ENCODE measurements around the gene RBP5. TPM values are rescaled to one million over a fixed set of nuclear protein-coding genes. Genes with fewer than 3 reads are reported as not detected.

Gene RBP5
- 1 to 10 TPM in 2 of 4 donors, not detected in 2; 2.8 to 4.5 TPM for total RNA-seq

- Histone ChIP-seq H3K27ac (peak within 1 kb of the TSS; percentile 50 to 86 (median 69)), H3K4me3 (replicated peaks in 1 of 3) (peak within 1 kb of the TSS; percentile 29 to 68 (median 67)), H3K36me3 (peaks cover 0 to 4% of the 10 kb centered on the region in 2 donors), H3K4me1 (peaks cover 14 to 17% of the 10 kb centered on the region in 2 donors), H3K27me3 (no peaks in the 10 kb centered on the region), H3K9me3 (no peaks in the 10 kb centered on the region)
- DNase-seq, result peak in 1 of 2 donors; percentile 28
- intact Hi-C loops (cut with DNase I), result no loop called here
- 57 to 72% methylated on average over 5 of the region's 7 CpGs for WGBS, 2 donors
- no peak for TF ChIP-seq POLR2A (IDR thresholded peaks at IDR 0.05)
- no peak for TF ChIP-seq CTCF (IDR thresholded peaks at IDR 0.05)
Observed at GRCh38 chr12:7128681-7129286, at the start of gene RBP5. Gene RBP5, minus strand, starts transcription at chr12:7128889. Its CDS starts 114 bp downstream, at chr12:7128775.

GRCh38 chr12:7178481-7178880 lies 49.8 kb upstream of the RBP5 start:
- no peaks in the 10 kb centered on the region for H3K36me3 ChIP-seq
- H3K27me3 ChIP-seq, result no peaks in the 10 kb centered on the region
- no peaks in the 10 kb centered on the region for H3K4me1 ChIP-seq
- 91 to 98% methylated on average over 2 of the region's 2 CpGs for WGBS, 2 donors
- no peak for DNase-seq
- TF ChIP-seq CTCF (IDR thresholded peaks at IDR 0.05), result no peak
- no peaks in the 10 kb centered on the region for H3K9me3 ChIP-seq
- intact Hi-C loops (cut with DNase I), result no loop called here
- H3K27ac ChIP-seq, result no peak overlapping the region
- H3K4me3 ChIP-seq (replicated peaks in 1 of 3), result no peak overlapping the region

- Histone ChIP-seq H3K27me3 (no peaks in the 10 kb centered on the region), H3K4me1 (no peaks in the 10 kb centered on the region), H3K27ac (no peak overlapping the region), H3K4me3 (replicated peaks in 1 of 3) (no peak overlapping the region), H3K36me3 (no peaks in the 10 kb centered on the region), H3K9me3 (no peaks in the 10 kb centered on the region)
- no peak for TF ChIP-seq CTCF (IDR thresholded peaks at IDR 0.05)
- TF ChIP-seq POLR2A (IDR thresholded peaks at IDR 0.05), result no peak
- WGBS, 2 donors, result 67 to 71% methylated on average over 2 of the region's 2 CpGs
- no peak for DNase-seq
- intact Hi-C loops (cut with DNase I), result no loop called here
Observed at GRCh38 chr12:7176595-7176994, 47.9 kb upstream of the RBP5 start.

GRCh38 chr12:7175493-7175892 lies 46.8 kb upstream of the RBP5 start:
- Histone ChIP-seq H3K4me3 (replicated peaks in 1 of 3) (no peak overlapping the region), H3K27me3 (no peaks in the 10 kb centered on the region), H3K9me3 (no peaks in the 10 kb centered on the region), H3K4me1 (no peaks in the 10 kb centered on the region), H3K36me3 (no peaks in the 10 kb centered on the region), H3K27ac (no peak overlapping the region)
- no peak for DNase-seq
- TF ChIP-seq POLR2A (IDR thresholded peaks at IDR 0.05), result no peak
- TF ChIP-seq CTCF (IDR thresholded peaks at IDR 0.05), result no peak
- intact Hi-C loops (cut with DNase I), result no loop called here

GRCh38 chr12:7171854-7172253 lies 43.2 kb upstream of the RBP5 start:
- H3K4me1 ChIP-seq, result no peaks in the 10 kb centered on the region
- H3K4me3 ChIP-seq (replicated peaks in 1 of 3), result no peak overlapping the region
- intact Hi-C loops (cut with DNase I), result no loop called here
- no peaks in the 10 kb centered on the region for H3K36me3 ChIP-seq
- no peaks in the 10 kb centered on the region for H3K9me3 ChIP-seq
- no peak for DNase-seq
- H3K27ac ChIP-seq, result no peak overlapping the region
- 64 to 67% methylated on average over 1 of the region's 1 CpG for WGBS, 2 donors
- H3K27me3 ChIP-seq, result no peaks in the 10 kb centered on the region
- no peak for TF ChIP-seq POLR2A (IDR thresholded peaks at IDR 0.05)
- no peak for TF ChIP-seq CTCF (IDR thresholded peaks at IDR 0.05)

All from thyroid gland (tissue), 4 donors.